ENCODE results near the gene SRC.
"Not testable (repeated sequence)": the region's sequence is repeated elsewhere in the genome, so short reads cannot be mapped to it uniquely, and the experiment has no call there.

SRC gene

GRCh38 chr20:37334450-37334849 lies 11.5 kb upstream of the SRC start:
- TF ChIP-seq, protein P1, sequence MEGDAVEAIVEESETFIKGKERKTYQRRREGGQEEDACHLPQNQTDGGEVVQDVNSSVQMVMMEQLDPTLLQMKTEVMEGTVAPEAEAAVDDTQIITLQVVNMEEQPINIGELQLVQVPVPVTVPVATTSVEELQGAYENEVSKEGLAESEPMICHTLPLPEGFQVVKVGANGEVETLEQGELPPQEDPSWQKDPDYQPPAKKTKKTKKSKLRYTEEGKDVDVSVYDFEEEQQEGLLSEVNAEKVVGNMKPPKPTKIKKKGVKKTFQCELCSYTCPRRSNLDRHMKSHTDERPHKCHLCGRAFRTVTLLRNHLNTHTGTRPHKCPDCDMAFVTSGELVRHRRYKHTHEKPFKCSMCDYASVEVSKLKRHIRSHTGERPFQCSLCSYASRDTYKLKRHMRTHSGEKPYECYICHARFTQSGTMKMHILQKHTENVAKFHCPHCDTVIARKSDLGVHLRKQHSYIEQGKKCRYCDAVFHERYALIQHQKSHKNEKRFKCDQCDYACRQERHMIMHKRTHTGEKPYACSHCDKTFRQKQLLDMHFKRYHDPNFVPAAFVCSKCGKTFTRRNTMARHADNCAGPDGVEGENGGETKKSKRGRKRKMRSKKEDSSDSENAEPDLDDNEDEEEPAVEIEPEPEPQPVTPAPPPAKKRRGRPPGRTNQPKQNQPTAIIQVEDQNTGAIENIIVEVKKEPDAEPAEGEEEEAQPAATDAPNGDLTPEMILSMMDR (IDR thresholded peaks at IDR 0.05; ENCODE audit: control insufficient read depth, insufficient read depth, low read depth, low read length, missing control alignments) = no peak
- no peak overlapping the region for H3K4me3 ChIP-seq (ENCODE audit: control insufficient read depth, low read depth, low read length)
- DNase-seq (ENCODE audit: low read depth) = no peak

- H3K4me3 ChIP-seq (ENCODE audit: control insufficient read depth, low read depth, low read length) = no peak overlapping the region
- TF ChIP-seq, protein P1 (IDR thresholded peaks at IDR 0.05; ENCODE audit: control insufficient read depth, insufficient read depth, low read depth, low read length, missing control alignments) = no peak
- DNase-seq (ENCODE audit: low read depth) = no peak
Measured at GRCh38 chr20:37335642-37336368, 10.1 kb upstream of the SRC start.

- TF ChIP-seq, protein P1 (IDR thresholded peaks at IDR 0.05; ENCODE audit: control insufficient read depth, insufficient read depth, low read depth, low read length, missing control alignments) = no peak
- no peak for DNase-seq (ENCODE audit: low read depth)
- no peak overlapping the region for H3K4me3 ChIP-seq (ENCODE audit: control insufficient read depth, low read depth, low read length)
Measured at GRCh38 chr20:37336369-37337207, 9.4 kb upstream of the SRC start.

DNA sequence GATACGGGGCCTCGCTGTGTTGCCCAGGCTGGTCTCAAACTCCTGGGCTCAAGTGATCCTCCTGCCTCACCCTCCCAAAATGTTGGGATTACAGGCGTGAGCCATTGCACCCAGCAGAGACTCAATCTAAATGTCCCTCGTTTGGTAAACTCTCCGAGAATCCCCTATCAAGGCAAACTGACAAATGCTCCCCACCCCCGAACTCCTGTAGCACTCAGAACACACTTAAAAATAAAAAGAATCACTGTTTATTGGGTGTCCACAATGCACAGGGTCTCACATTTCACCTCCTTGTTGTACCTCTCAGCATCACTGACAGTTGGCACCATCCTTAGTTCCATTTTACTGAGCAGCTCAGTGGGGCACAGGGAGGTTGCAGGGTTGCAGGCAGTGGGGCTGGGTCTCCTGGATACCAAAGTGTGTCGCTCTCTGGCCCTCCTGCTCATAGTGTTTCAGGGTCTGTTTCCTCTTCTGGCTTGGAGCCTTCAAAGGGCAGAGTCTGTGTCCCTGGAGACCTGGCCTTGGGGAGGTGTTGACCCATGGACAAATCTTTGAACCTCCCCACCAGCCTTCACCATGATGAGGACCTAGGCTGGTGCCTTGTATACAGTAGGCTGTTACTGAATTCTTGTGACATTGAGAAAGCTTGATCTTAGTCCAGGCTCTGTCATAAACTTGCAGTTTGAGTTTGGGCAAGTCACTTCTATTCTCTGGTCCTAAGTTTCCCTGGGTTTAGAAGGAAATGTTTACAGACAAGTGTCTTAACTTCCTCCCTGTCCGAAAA lies 8.5 kb upstream of the SRC start:
- TF ChIP-seq, protein P1 (IDR thresholded peaks at IDR 0.05; ENCODE audit: control insufficient read depth, insufficient read depth, low read depth, low read length, missing control alignments) = no peak
- H3K4me3 ChIP-seq (ENCODE audit: control insufficient read depth, low read depth, low read length) = no peak overlapping the region
- DNase-seq (ENCODE audit: low read depth) = no peak

DNA sequence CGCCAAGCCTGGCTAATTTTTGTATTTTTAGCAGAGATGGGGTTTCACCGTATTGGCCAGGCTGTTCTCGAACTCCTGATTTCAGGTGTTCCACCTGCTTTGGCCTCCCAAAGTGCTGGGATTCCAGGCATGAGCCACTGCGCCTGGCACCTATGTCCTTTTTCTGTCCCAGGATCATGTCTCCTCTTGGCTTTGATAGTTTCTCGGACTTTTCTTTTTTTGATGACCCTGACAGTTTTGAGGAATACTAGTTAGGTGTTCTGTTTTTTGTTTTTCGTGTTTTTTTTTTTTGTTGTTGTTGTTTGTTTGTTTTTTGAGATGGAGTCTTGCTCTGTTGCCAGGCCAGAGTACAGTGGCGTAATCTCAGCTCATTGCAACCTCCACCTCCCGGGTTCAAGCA lies 7.6 kb upstream of the SRC start:
- H3K4me3 ChIP-seq (ENCODE audit: control insufficient read depth, low read depth, low read length); DNase-seq (ENCODE audit: low read depth): not testable (repeated sequence)

- H3K4me3 ChIP-seq (ENCODE audit: control insufficient read depth, low read depth, low read length) = no peak overlapping the region
- TF ChIP-seq, protein P1 (IDR thresholded peaks at IDR 0.05; ENCODE audit: control insufficient read depth, insufficient read depth, low read depth, low read length, missing control alignments) = no peak
- no peak for DNase-seq (ENCODE audit: low read depth)
Measured at GRCh38 chr20:37339208-37339607, 6.7 kb upstream of the SRC start.

- not testable (repeated sequence) for H3K4me3 ChIP-seq (ENCODE audit: control insufficient read depth, low read depth, low read length)
Measured at GRCh38 chr20:37339764-37340109, 6.2 kb upstream of the SRC start.

More at GRCh38 chr20:37339764-37340109, 6.2 kb upstream of the SRC start:
- DNase-seq (ENCODE audit: low read depth) = not testable (repeated sequence)

All from AG09309 (cell line).